ENCODE results near the gene DOCK4.

- TF ChIP-seq ZBTB33 (IDR thresholded peaks at IDR 0.05) (no peak), REST (IDR thresholded peaks at IDR 0.05) (no peak), CTCF (IDR thresholded peaks at IDR 0.05; ENCODE audit: low read depth, low read length, missing input control) (no peak), EGR1 (IDR thresholded peaks at IDR 0.05; ENCODE audit: low read depth in 2 of 2) (no peak), RAD21 (IDR thresholded peaks at IDR 0.05) (peak; percentile 5 to 47), SP1 (IDR thresholded peaks at IDR 0.05) (no peak), YY1 (IDR thresholded peaks at IDR 0.05) (no peak), MAX (IDR thresholded peaks at IDR 0.05) (peak; percentile 10), TAF1 (conservative IDR thresholded peaks at IDR 0.05) (no peak)
Observed at GRCh38 chr7:112136271-112137008, 69.8 kb downstream of the DOCK4 start.

Measured in liver (tissue), 3 donors.